Gastroesophageal sphincter (tissue), 4 donors: ENCODE measurements around the gene TP53BP2. TPM values are rescaled to one million over a fixed set of nuclear protein-coding genes. Genes with fewer than 3 reads are reported as not detected.
A peak's percentile ranks its signal among the peaks of the same experiment; 100 is the strongest.

Experiments
- ATAC-seq: fragments of 150-250 bp; one replicate; pipeline ENCODE4 v1.9.1; 2016; ENCODE audit warnings: mild to moderate bottlenecking, moderate library complexity
- H3K27ac ChIP-seq, 4 donors: fragments of 200-600 bp; sonication (generic) in 3 of 4; 1 replicate in 3 of 4; 2 replicates in 1 of 4; pipeline ENCODE4 v1.5.1; 2016 to 2019
- H3K27me3 ChIP-seq: fragments of 200-600 bp; sonication (generic); one replicate; pipeline ENCODE4 v1.5.1; 2019
- H3K36me3 ChIP-seq, 2 donors: fragments of 200-600 bp; sonication (generic); one replicate each; pipeline ENCODE4 v1.5.1; 2019; ENCODE audit warnings: control low read depth in 1 of 2
- H3K4me1 ChIP-seq, 3 donors: fragments of 200-600 bp; sonication (generic); 1 replicate in 2 of 3; 2 replicates in 1 of 3; pipeline ENCODE4 v1.5.1; 2016 to 2019; ENCODE audit warnings: control low read depth in 2 of 3
- H3K4me3 ChIP-seq, 2 donors: fragments of 200-600 bp; sonication (generic); one replicate each; pipeline ENCODE4 v1.5.1; 2019; ENCODE audit warnings: mild to moderate bottlenecking in 1 of 2, moderate library complexity in 1 of 2
- H3K9me3 ChIP-seq, 3 donors: fragments of 200-600 bp; sonication (generic); one replicate each; pipeline ENCODE4 v1.5.1; 2017 to 2019; ENCODE audit warnings: control low read depth in 2 of 3
- CTCF ChIP-seq, 4 experiments: fragments of 200-600 bp in 2 of 4; fragments of 450-650 bp in 2 of 4; sonication (generic) in 1 of 4; IDR thresholded peaks; one replicate each; pipeline ENCODE4 v1.5.1; 2017 to 2019; ENCODE audit warnings: antibody characterized with exemption in 4 of 4, mild to moderate bottlenecking in 2 of 4, moderate library complexity in 2 of 4
- EP300 ChIP-seq: sonication (generic); formaldehyde crosslinking; IDR thresholded peaks from one replicate; pipeline ENCODE4 v1.6.1; 2017; ENCODE audit warnings: antibody characterized with exemption, mild to moderate bottlenecking
- POLR2A ChIP-seq, 2 donors: fragments of 450-650 bp; IDR thresholded peaks; one replicate each; pipeline ENCODE4 v1.6.1; 2017; ENCODE audit warnings: antibody characterized with exemption in 2 of 2, mild to moderate bottlenecking in 2 of 2, moderate library complexity in 1 of 2
- POLR2AphosphoS5 ChIP-seq: sonication (generic); formaldehyde crosslinking; IDR thresholded peaks from one replicate; pipeline ENCODE4 v1.6.1; 2017; ENCODE audit warnings: antibody characterized with exemption
- WGBS, 2 donors: methylation state at CpG; one replicate each; pipeline ENCODE4 v1.1.5; 2018; ENCODE audit warnings: low coverage in 1 of 2; 5-methylcytosine and 5-hydroxymethylcytosine counted together
- total RNA-seq, 4 donors: library from RNA; depleted of rRNA; stranded (reverse); fragments of >200 nt; gene quantifications; one replicate each; pipeline ENCODE4 v1.1.0, GENCODE V29; 2016

Gene TP53BP2
- total RNA-seq, 4 donors from 2014 or later, result 30.0 to 85.3 (median 52.3) TPM

DNA sequence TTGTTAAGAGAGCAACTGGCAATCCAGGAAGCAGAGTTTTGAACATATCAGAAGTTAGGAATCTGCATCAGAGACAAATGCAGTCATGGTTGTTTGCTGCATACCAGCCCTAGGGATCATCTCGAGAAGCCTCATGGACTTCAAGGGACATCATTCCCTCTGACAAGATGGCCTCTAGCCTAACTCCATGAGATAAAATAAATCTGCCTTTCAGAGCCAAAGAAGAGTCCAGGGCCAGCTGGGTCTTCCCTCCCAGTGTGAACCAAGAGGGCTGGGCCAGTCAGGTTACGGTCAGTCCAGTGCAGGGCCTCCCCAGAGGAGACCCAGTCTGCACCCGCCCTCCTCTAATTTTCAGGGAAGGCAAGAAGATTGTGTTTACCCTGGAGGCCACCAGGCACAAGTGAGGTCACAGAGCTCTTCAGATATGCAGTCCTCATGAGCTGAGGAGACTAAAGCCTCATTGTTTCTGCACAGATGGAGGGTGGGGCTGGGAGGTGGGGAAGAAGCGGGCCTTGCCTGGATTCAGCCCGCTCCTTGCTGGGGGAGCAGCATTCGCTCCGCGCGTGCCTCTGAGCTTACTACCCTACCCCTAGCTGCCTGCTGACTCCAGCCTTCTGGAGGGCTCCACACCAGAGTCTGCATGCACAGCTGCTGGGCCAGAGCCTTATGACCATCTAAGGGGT, 80.6 kb downstream of the TP53BP2 start:
- Histone ChIP-seq H3K27me3 (no peaks in the 10 kb centered on the region), H3K4me1 (peaks cover 0 to 2% (median 0%) of the 10 kb centered on the region in 3 donors), H3K27ac (peak overlapping the region in 1 of 4 donors; percentile 12), H3K36me3 (peaks cover 0 to 84% of the 10 kb centered on the region in 2 donors), H3K4me3 (no peak overlapping the region), H3K9me3 (no peaks in the 10 kb centered on the region)
- WGBS, 2 donors, result 60 to 83% methylated on average over 1 of the region's 9 CpGs
- TF ChIP-seq POLR2A (IDR thresholded peaks at IDR 0.05) (no peak), CTCF (IDR thresholded peaks at IDR 0.05) (no peak), POLR2AphosphoS5 (no peak), EP300 (no peak)
- peak; percentile 75 for ATAC-seq

GRCh38 chr1:223763881-223764280, 81.9 kb downstream of the TP53BP2 start:
- Histone ChIP-seq H3K9me3 (no peaks in the 10 kb centered on the region), H3K27ac (no peak overlapping the region), H3K36me3 (peaks cover 0 to 84% of the 10 kb centered on the region in 2 donors), H3K4me1 (no peaks in the 10 kb centered on the region), H3K4me3 (no peak overlapping the region), H3K27me3 (no peaks in the 10 kb centered on the region)
- 97% methylated on average over 4 of the region's 5 CpGs; no CpG with 5 or more reads in 1 of the 2 donors for WGBS, 2 donors
- no peak for TF ChIP-seq EP300
- no peak for TF ChIP-seq POLR2AphosphoS5
- TF ChIP-seq POLR2A (IDR thresholded peaks at IDR 0.05), result no peak
- TF ChIP-seq CTCF (IDR thresholded peaks at IDR 0.05), result no peak
- no peak for ATAC-seq

- Histone ChIP-seq H3K4me1 (no peaks in the 10 kb centered on the region), H3K27ac (no peak overlapping the region), H3K36me3 (peaks cover 0 to 89% of the 10 kb centered on the region in 2 donors), H3K4me3 (no peak overlapping the region), H3K9me3 (no peaks in the 10 kb centered on the region), H3K27me3 (no peaks in the 10 kb centered on the region)
- 81 to 93% methylated on average over 3 to 5 of the region's 5 CpGs for WGBS, 2 donors
- no peak for ATAC-seq
- no peak for TF ChIP-seq CTCF (IDR thresholded peaks at IDR 0.05)
- no peak for TF ChIP-seq POLR2AphosphoS5
- TF ChIP-seq EP300, result no peak
- TF ChIP-seq POLR2A (IDR thresholded peaks at IDR 0.05), result no peak
Observed at GRCh38 chr1:223763251-223763650, 82.5 kb downstream of the TP53BP2 start.

DNA sequence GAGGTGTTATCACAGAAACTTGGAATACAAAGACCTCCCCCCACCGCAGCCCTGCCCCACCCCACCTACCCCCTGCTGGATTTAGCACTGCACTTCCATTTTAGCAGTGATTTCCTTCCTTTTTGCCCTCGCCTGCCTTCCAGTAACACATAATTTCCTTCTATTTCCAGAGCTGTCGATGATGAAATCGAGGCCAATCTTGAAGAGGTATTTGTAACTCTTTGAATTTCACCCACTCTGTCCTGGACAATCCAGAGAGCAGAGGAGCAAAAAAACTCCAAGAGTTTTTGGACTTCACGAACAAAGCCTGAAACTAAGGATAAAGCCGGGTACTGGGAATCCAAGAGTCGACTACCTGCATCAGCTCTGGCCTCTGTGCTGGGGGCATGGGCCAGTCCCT, 84.3 kb downstream of the TP53BP2 start:
- WGBS, 2 donors, result 76 to 82% methylated on average over 3 to 7 of the region's 7 CpGs
- no peak overlapping the region for H3K4me3 ChIP-seq
- no peak for ATAC-seq
- TF ChIP-seq POLR2AphosphoS5, result no peak
- no peak for TF ChIP-seq EP300
- no peak for TF ChIP-seq POLR2A (IDR thresholded peaks at IDR 0.05)
- TF ChIP-seq CTCF (IDR thresholded peaks at IDR 0.05), result no peak
- H3K4me1 ChIP-seq, result no peaks in the 10 kb centered on the region
- H3K36me3 ChIP-seq, result peaks cover 0 to 100% of the 10 kb centered on the region in 2 donors
- no peak overlapping the region for H3K27ac ChIP-seq
- H3K9me3 ChIP-seq, result no peaks in the 10 kb centered on the region
- no peaks in the 10 kb centered on the region for H3K27me3 ChIP-seq

- Histone ChIP-seq H3K9me3 (no peaks in the 10 kb centered on the region), H3K4me1 (no peaks in the 10 kb centered on the region), H3K36me3 (peaks cover 0 to 100% of the 10 kb centered on the region in 2 donors), H3K4me3 (no peak overlapping the region), H3K27me3 (no peaks in the 10 kb centered on the region), H3K27ac (no peak overlapping the region)
- TF ChIP-seq POLR2AphosphoS5 (no peak), POLR2A (IDR thresholded peaks at IDR 0.05) (no peak), EP300 (no peak), CTCF (IDR thresholded peaks at IDR 0.05) (no peak)
- WGBS, 2 donors, result 54 to 68% methylated on average over 4 of the region's 6 CpGs
- ATAC-seq, result no peak
Observed at GRCh38 chr1:223760833-223761232, 84.9 kb downstream of the TP53BP2 start.
